T1000 (cell line): Measurements from ENCODE around the gene TMEM248.
"Not testable (repeated sequence)": the region's sequence is repeated elsewhere in the genome, so short reads cannot be mapped to it uniquely, and the experiment has no call there.

Experiments used
- DNase-seq: peaks from one replicate; lab custom pipeline; 2025; ENCODE audit warnings: mixed read lengths; lab: John Stamatoyannopoulos, UW

TMEM248 gene

GRCh38 chr7:66910789-66911188 is 10.2 kb upstream of the TMEM248 start:
- no peak for DNase-seq

- DNase-seq = not testable (repeated sequence)
Observed at GRCh38 chr7:66911191-66911590, 9.8 kb upstream of the TMEM248 start.

- DNase-seq = no peak
Observed at GRCh38 chr7:66912195-66912594, 8.8 kb upstream of the TMEM248 start.

- no peak for DNase-seq
Observed at GRCh38 chr7:66913118-66914037, 7.6 kb upstream of the TMEM248 start.

- DNase-seq = not testable (repeated sequence)
Observed at GRCh38 chr7:66917904-66918303, 3.1 kb upstream of the TMEM248 start.

- DNase-seq = no peak
Observed at GRCh38 chr7:66919304-66919703, 1.7 kb upstream of the TMEM248 start.

- DNase-seq = no peak
Observed at GRCh38 chr7:66919704-66920103, 1.3 kb upstream of the TMEM248 start.

- no peak for DNase-seq
Observed at GRCh38 chr7:66920256-66920655, 769 bp upstream of the TMEM248 start.

GRCh38 chr7:66921396-66921917 is 432 bp downstream of the TMEM248 start:
- no peak for DNase-seq

GRCh38 chr7:66921918-66922486 is 977 bp downstream of the TMEM248 start:
- DNase-seq = no peak

- no peak for DNase-seq
Observed at GRCh38 chr7:66925255-66925654, 4.2 kb downstream of the TMEM248 start.

- DNase-seq = no peak
Observed at GRCh38 chr7:66927348-66927948, 6.4 kb downstream of the TMEM248 start.

- DNase-seq = no peak
Observed at GRCh38 chr7:66928388-66928787, 7.4 kb downstream of the TMEM248 start.

- no peak for DNase-seq
Observed at GRCh38 chr7:66929165-66929564, 8.1 kb downstream of the TMEM248 start.

- DNase-seq = no peak
Observed at GRCh38 chr7:66929935-66930334, 8.9 kb downstream of the TMEM248 start.

- DNase-seq = no peak
Observed at GRCh38 chr7:66930341-66930740, 9.3 kb downstream of the TMEM248 start.

- DNase-seq = no peak
Observed at GRCh38 chr7:66933469-66933868, 12.4 kb downstream of the TMEM248 start.

GRCh38 chr7:66937940-66938339 is 16.9 kb downstream of the TMEM248 start:
- no peak for DNase-seq

GRCh38 chr7:66939325-66939724 is 18.3 kb downstream of the TMEM248 start:
- DNase-seq = no peak

GRCh38 chr7:66946545-66946944 is 25.5 kb downstream of the TMEM248 start:
- no peak for DNase-seq

- DNase-seq = no peak
Observed at GRCh38 chr7:66948480-66949109, 27.6 kb downstream of the TMEM248 start.

GRCh38 chr7:66950311-66950710 is 29.3 kb downstream of the TMEM248 start:
- DNase-seq = no peak
